ENCODE data around the gene RASAL3.

- TF ChIP-seq, protein P1, sequence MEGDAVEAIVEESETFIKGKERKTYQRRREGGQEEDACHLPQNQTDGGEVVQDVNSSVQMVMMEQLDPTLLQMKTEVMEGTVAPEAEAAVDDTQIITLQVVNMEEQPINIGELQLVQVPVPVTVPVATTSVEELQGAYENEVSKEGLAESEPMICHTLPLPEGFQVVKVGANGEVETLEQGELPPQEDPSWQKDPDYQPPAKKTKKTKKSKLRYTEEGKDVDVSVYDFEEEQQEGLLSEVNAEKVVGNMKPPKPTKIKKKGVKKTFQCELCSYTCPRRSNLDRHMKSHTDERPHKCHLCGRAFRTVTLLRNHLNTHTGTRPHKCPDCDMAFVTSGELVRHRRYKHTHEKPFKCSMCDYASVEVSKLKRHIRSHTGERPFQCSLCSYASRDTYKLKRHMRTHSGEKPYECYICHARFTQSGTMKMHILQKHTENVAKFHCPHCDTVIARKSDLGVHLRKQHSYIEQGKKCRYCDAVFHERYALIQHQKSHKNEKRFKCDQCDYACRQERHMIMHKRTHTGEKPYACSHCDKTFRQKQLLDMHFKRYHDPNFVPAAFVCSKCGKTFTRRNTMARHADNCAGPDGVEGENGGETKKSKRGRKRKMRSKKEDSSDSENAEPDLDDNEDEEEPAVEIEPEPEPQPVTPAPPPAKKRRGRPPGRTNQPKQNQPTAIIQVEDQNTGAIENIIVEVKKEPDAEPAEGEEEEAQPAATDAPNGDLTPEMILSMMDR (IDR thresholded peaks at IDR 0.05), result no peak
- TF ChIP-seq POLR2AphosphoS5 (IDR thresholded peaks at IDR 0.05), result no peak
- no peak for TF ChIP-seq POLR2A (IDR thresholded peaks at IDR 0.05)
Measured at GRCh38 chr19:15403151-15403531, 61.2 kb downstream of the RASAL3 start.
